ENCODE measurements around the gene KRT35.
A peak's percentile ranks its signal among the peaks of the same experiment; 100 is the strongest.

The KRT35 gene

DNA sequence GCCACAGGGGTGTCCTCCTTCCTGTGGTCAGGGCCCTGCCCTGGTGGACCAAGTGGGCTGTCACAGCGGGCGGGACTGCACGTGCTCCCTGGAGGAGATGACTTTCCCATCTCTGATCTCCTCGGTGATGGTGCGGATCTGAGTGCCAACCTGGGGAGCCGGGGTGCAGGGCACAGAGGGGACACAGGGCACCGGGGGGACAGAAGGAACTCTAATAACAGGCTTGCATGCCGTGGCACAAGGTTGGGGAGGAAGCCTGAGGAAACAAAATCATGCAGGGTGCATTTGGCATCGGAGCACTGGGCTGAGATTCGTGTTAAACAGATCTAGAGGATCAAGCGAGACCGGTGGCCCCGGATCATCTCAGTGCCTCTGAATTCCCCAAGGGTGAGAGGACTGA is 5.4 kb upstream of the KRT35 start:
- DNase-seq, result no peak

DNA sequence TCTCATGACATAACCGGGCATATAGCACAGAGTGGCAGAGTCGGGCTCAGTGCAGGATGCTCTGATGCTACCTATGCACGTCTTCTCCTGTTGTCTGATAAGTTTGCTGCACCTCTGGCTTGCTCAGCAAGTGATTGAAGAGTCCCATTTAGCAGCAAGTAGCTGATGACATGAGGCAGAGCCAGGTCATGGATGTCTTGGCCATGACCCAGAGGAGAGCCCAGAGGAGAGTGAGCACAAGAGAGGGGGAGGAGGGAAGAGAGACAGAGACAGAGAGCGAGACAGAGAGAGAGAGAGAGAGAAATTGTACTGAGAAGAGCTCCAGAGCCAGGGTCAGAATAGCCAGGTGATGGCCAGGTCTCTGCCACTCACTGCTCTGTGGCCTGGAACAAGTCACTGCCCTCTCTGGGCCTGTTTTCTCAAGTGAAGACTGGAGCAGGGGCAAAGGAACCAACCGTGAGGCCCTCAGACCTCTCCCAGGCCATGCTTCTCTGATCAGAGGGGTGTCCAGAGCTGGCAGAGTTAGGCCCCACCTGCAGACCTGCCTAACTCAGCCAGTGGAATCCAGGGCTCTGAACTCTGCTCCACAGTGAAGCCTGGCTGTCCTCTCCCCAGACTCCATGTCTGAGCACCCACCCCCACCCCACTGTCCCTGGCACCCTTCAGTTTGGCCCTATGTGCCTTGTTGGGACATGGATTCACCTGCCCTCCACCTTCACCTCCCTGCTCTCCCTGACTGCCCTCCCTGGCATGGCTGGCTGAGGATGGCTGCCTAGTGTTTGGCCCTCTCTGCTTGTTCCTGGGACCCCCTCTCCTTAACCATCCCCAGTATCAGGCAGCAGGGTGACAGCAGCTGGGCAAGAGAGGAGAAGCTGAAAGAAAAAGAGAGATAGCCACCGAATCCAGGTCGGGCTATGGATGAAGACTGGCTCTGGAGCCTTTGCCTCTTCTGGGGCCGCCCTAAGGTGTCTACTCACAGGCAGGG is 4.3 kb upstream of the KRT35 start:
- DNase-seq, result no peak

DNA sequence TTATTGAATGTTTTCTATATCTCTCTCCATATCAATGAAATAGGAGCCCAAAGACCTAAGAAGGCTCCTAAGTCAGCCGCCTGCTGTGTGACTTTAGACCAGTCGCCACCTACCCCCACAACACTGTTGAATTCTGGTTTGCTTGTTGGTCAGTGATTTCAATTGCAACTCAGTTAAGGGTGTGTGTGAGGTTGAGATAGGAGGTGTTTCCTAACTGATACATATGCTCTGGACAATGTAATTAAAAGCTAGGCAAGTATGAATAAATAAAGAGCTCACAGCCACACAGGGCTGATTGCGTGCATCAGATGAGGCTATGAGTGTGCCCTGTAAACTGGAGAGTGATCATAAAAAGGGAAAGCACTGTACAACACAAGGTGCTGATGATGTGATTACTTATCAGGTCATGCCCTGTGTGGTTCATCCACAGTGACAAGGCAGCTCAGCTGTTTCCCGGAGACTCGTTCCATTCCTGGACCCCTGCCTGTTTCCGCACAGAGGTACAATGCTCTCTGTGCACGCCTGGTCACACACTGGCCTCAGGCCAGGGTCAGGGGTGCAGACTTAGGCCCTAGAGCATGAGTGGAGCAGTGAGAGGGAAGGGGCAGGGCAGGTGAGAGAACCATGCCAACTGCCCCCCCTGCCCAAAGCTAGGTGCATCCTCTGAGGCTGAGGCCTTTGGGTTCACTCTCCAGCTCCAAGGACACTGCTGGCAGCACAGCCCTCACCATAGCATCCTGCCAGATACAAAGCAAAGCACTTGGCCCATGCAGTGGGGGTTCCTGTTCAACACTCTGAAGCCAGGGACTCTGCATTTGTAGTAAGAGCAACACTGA is 3.3 kb upstream of the KRT35 start:
- no peak for DNase-seq

DNA sequence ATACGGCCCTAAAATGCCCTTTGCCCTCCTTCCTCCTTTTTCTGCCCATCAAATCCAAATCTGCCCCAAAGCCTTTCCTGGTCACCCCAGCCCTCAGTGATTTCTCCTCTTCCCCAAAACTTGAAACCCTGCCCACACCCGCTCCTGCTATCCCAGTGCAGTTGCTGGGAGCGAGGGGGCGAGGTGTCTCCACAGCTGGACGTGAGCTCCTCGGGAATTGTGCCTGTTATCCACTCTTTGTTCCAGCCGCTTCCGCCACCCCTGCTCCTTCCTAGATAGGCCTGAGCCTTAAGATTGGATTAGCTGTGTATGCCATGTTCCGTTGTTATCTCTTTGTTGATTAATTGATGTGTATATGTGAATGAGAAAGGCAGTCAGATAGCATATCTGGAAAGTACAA is 2.6 kb upstream of the KRT35 start:
- no peak for DNase-seq

DNA sequence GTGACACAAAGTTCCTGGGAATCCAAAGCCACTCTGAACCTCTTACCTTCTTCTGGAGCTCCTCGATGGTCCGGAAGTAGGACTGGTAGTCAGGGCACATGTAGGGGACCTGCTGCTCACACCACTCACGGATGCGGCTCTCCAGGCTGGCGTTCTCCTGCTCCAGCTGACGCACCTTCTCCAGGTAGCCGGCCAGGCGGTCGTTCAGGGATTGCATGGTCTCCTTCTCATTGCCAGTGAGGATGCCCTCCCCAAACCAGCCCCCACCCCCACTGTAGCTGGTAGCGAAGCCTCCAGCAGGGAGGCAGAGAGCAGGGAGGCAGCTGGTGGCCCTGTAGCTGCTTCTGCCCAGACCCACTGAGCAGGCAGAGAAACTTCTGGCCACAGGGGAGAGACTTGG is 370 bp downstream of the KRT35 start:
- DNase-seq, result no peak

DNA sequence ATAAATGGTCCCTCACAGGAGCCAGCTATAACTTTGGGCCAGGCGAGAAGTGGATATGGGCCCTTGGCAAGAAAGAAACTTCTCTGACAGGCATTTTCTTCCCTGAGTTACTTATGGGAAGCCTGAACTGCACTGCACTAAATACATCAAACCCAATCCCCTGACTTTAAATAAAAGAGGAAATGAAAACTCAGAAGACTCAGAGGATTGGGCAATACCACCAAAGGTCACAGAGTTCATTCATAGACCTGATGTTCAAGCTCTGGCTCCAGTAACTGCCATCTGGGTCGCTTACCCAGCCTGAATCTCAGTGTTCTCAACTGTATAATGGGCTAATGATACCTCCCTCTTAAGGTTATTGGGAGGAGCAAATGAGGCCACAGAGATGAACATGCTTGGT is 815 bp downstream of the KRT35 start:
- no peak for DNase-seq

DNA sequence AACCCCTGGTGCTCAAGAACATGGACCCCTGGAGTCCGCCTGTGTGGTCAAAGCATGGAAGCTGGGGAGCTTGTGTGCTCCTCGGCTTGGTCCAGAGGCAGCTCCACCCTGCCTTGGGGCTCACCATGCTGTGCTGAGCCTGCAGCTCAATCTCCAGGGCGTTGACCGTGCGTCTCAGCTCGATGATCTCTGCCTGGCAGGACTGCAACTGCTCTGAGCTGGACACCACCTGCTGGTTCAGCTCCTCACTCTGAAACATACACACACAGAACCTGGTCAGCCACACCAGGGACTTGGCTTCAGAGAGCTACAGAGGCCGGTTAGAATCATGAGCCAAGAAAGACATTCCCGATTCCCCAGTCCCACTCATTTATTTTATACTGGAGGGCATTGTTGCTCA is 2.7 kb downstream of the KRT35 start:
- DNase-seq, result no peak

DNA sequence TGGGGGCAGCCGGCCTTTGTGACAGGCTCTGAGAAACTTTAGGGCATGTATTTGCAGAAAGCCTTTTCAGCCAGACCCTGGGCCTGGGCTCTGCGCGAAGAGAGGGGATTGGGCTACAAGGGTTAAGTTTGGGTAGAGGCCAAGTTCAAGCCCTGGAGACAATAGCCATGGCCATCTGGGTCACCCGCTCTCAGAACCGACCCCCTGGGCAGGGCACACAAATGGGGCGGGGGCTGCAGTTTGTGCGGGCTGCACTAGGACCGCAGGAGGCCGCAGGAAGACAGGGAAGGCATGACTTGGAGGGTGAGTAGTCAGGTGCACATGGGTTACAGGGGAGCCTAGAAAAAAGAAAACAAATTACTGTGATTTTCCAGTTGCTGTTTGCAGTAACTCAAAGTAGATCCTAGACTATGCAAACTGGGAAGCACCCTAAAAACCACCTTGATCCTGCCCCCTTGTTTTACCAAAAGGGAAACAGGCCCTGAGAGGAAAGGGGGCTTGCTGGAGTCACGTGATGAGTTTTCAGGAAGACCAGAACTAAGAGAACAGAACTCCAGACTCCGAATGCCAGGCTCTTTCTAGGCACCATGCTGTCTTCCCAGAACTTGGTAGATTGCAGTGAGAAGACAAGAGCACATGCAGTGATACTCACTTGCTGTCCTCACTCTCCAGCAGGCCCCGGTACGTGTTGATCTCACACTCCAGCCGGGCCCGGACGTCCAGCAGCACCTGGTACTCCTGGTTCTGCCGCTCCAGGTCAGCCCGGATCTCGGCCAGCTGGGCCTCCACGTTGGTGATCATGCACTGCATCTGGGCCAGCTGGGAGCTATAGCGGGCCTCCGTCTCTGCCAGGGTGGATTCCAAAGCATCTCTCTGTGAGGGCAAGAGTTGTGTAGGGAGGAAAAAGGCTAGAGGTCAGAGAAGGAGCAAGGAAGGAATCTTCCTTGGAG is 3.8 kb downstream of the KRT35 start:
- no peak for DNase-seq

DNA sequence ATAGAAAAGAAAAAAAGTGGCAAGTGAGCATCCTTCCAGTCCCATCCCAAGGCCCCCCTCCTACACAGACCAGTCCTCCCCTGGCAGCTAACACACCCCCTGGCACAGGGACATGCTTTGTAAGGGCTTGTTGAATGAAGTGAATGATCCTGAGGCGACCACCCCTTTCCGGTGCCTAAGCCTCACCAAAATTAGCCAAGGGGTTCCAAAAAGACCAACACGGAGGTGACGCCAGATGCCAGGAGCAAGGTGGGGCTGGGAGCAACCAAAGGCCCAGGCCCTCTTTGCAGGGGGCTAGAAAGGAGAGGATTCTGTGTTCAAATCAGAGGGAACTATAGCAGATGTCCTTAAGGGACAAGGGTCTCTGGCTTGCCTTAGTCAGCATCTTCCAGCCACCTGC is 5.5 kb downstream of the KRT35 start:
- DNase-seq, result no peak

DNA sequence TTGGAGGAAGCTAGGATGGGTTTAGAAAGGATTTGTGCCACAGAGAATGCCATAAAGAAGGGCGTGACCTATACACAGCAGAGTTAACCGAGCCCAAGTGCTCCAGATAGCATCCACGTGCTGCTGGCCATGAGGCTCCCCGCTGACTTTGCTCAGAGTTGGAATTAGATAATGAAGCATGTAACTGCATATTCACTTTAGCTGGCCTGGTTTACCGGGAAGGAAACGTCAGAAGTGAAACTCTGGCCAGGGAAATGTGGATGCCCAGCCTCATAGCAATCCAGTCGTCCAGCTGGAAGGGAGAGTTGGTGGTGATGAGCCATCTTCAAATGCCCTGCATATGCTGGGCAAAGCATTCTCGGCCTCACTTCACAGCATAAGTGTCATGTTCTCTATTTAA is 6.1 kb downstream of the KRT35 start:
- DNase-seq, result no peak

DNA sequence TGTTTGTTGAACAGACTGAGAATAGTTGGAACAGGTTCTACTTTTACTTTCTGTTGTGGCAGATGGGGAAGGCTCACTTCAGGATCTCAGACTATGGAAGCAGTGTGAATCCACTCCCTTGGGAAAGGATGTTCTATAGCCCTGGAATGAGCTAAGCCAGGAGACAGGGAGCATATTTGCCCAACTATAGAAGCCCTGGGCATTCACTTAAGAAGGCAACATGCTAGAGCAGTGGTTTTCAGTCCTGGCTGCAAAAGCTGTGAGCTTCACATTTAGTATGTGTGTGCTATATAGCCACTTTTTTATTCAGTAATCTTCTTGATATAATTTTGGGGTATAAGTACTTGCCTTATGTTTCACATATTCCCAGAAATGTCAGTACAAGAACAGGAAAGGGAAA is 12.6 kb downstream of the KRT35 start:
- DNase-seq, result no peak

DNA sequence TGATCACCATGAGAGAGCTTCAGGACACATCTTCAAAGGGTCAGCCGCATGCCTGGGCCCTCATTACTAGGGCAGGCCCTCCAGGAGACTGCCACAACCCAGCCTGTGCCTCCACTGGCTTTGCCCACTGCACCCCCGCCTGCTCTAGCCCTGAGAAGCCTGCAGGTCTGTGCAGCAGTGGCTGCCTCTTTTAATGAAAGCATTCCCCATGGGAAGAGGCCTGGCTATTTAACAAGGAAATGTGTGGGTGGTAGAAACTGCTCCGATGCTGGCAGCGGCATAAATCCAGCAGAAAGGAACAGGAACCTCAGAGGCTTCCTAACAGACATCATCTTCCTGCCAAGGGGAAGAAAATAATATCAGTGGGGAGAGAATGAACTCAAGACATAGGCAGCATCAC is 13.4 kb downstream of the KRT35 start:
- DNase-seq, result no peak

DNA sequence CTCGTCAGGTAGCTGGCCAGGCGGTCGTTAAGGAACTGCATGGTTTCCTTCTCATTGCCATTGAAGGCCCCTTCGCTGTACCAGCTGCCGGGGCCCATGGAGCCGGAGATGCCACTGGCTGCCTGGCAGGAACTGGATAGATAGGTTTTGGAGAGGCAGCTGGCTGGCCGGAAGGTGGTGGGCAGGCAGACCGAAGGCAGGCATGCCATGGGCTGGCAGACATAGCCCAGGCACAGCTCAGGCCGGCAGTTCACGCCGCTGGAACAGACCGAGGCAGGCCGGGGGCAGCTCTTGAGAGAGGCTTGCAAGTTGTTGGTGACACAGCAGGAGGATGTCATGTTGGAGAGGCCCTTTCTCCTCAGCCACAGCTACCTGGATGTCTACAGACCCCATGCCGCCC is 14.0 kb downstream of the KRT35 start, which contains the start of gene KRT32:
Gene KRT32 (minus strand): TSS at position 399 of the 400 bp plus-strand sequence. CDS start 61 bp downstream, at position 338.
- no peak for DNase-seq

DNA sequence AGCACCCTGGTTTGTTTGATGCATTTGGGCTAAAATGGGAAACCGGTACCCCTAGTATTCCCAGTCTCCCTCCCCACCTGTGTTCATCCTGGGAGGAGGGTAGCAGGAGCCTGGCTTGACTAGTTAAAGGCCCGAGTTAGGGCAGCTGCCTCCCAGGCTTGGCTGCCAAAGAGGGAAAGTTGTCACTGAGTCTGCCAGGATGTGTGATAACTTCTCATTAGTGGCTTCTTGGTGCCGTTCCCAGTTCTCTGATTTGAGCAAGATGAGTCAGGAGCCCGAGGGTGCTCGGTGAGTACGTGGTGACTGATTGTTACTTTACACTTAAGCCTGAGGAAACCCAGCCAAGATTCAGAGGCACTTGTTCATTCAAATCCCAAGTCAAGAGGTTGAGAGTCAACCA is 16.3 kb downstream of the KRT35 start:
- DNase-seq, result peak; percentile 71

DNA sequence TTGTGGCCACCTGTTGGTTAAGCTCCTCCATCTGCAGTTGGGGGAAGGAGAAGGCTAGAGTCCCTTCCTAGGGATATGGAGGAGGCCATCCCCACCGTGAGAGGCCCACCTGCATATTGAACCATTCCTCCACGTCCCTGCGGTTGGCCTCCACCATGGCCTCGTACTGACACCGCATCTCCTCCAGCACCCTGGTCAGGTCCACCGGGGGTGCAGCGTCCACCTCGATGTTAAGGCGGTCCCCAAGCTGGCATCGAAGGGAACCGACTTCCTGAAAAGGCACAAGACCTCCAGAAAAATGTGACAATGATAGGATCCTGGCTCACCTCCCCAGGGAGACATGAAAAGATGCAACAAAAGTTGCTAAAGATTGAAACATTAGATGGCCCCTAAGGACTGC is 16.8 kb downstream of the KRT35 start:
- no peak for DNase-seq

DNA sequence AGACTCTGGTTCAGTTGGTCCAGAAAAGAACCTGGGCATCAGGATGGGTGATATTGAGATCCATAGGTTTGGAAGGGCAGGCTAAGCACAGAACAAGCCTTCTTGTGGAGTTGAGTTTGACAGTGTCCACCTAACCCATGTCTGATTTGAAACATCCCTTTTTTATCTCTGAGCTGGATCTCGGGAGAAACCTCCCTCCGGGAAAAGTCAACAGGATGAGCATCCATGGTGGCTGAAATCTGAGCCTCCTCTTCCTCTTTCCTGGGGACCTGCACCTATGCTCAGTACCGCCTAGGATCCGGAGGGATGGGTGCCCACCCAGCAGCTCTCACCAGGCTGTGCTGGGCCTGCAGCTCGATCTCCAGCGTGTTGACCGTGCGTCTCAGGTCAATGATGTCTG is 17.2 kb downstream of the KRT35 start:
- DNase-seq, result no peak

DNA sequence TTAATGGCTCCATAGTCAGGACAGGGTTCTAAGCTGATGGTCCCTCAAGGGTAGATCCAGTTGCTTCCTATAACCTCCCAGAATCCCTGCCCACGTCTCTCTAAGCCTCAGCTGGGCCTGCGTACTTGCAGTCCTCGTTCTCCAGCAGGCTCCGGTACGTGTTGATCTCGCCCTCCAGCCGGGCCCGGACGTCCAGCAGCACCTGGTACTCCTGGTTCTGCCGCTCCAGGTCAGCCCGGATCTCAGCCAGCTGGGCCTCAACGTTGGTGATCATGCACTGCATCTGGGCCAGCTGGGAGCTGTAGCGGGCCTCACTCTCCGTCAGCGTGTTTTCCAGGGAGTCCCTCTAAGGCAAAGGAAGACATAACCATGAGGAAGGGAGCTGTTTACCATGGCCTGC is 18.2 kb downstream of the KRT35 start:
- no peak for DNase-seq

DNA sequence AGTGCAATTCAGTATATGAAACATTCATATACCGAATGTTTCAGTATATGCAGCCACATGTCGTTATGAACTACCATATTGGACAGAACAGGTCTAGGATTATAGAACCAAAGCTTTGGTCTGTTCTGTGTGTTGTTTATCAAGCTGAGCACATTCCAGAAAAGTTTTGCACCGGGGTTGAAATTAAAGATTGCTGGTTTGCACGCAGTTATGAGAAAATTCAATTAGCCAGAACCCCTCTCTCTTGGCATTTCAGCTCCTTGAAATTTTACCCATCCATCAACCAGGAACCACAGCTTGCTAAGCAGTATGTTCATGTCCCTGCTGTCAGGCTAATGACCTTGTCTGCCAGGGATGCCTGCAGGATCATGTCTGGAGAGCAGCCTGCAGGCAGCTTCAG is 23.3 kb downstream of the KRT35 start:
- DNase-seq, result no peak

DNA sequence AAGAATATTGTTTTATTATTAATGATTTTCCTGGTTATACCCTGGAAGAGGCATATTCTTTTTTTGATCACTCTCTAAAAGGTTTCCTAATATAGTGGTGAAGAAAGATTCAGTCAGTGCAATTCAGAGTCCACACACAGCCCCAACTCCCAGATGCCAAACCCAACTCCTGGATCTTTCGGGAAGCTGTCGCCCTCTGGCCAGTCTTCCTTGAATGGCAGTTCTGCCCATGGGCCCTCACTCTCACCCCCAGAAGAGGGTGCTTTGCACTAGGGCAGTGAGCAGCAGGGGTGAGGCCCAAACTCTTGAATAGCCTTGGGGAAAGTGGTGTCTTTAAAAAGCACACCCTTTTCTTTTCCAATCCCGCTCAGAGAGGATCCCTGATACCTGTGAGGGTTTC is 24.7 kb downstream of the KRT35 start:
- DNase-seq, result no peak

DNA sequence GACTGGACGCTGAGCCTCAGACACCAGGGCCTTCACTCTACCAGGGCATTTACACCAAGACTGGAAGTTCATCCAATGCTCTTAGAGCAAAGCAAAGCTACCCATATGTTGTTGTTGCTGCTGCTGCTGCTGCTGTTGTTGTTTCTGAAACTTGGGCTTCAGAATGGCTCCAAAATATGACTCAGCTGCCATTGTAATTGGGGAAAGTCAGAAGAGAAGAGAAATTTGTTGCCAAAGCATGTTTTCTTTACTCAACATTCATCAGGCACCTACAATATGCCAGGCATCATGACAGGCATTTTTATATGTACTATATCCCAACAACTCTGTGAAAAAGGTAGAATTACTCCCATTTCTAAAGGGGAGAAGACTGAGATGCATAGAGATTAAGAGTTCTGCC is 25.7 kb downstream of the KRT35 start:
- DNase-seq, result no peak

DNA sequence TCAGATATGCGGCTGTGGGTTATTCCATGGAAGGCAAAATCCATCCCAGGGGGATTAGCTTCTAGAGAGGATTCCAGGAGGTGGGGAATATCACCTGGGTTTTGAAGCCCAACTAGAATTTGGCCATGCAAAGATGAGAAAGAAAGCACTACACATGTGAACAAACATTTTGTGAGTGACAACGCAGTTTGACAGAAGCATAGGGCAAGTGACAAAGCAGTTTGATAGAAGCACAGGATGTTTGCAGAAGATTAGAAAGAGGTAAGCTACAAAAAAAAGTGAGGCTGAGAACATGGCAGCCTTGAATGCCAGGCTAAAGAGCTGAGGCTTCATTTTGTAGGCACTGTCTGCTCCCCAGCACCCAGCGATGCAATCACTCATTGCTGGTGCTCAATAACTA is 27.9 kb downstream of the KRT35 start:
- DNase-seq, result no peak

DNA sequence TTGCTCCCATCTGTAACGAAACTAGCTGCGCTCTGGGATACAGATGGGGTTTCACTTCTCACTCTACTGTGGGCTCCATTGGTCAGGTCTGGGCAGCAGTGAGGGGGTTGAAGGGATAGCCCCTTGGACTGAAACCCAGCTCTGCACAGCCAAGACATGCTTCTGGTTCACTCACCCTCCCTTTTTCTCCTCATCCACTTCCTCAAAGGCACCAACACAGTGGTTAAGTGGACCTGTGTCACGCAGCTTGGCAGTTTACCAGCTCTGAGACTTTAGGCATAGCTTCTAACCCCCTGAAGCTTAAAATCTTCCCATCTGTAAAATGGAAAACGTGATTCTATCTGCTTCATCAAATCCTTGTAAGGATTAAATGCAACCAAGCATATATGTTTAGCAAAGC is 28.7 kb downstream of the KRT35 start:
- no peak for DNase-seq

Measured in NCI-H1105 (cell line).